HepG2 (cell line): ENCODE results near the gene SNX15. TPM values are rescaled to one million over a fixed set of nuclear protein-coding genes. Genes with fewer than 3 reads are reported as not detected.

ENCODE experiments used
- BRD4 ChIP-seq: sonication (generic); formaldehyde crosslinking; IDR thresholded peaks from 2 replicates; pipeline ENCODE4 v1.4.0; 2020; ENCODE audit warnings: missing genetic modification reagents
- ELF3 ChIP-seq: IDR thresholded peaks from 2 replicates; pipeline ENCODE4 v1.6.1; 2016; ENCODE audit warnings: missing genetic modification reagents, missing compliant biosample characterization
- FOXO4 ChIP-seq: sonication (generic); formaldehyde crosslinking; conservative IDR thresholded peaks from 2 replicates; pipeline ENCODE4 v1.8.1; 2023; ENCODE audit warnings: missing genetic modification reagents
- GMEB1 ChIP-seq: sonication (generic); formaldehyde crosslinking; IDR thresholded peaks from 2 replicates; pipeline ENCODE4 v1.5.1; 2020; ENCODE audit warnings: missing genetic modification reagents, mild to moderate bottlenecking, borderline replicate concordance
- HDAC6 ChIP-seq: fragments of 200-600 bp; sonication (generic); IDR thresholded peaks from 2 replicates; pipeline ENCODE4 v1.7.0; 2017; ENCODE audit warnings: mild to moderate bottlenecking, antibody characterized with exemption, low read length, low read depth
- HOXA9 ChIP-seq: sonication (generic); formaldehyde crosslinking; IDR thresholded peaks from 2 replicates; pipeline ENCODE4 v1.8.1; 2022; ENCODE audit warnings: missing genetic modification reagents, mild to moderate bottlenecking, moderate library complexity, borderline replicate concordance
- LCORL ChIP-seq, 2 experiments: fragments of 450-650 bp in 1 of 2; sonication (generic) in 1 of 2; formaldehyde crosslinking in 1 of 2; IDR thresholded peaks; 2 replicates each; pipeline versions ENCODE4 v1.5.0 to v1.6.1; 2017 to 2020; ENCODE audit warnings: antibody characterized with exemption in 1 of 2, missing genetic modification reagents in 1 of 2
- MXD3 ChIP-seq: IDR thresholded peaks from 2 replicates; pipeline ENCODE4 v1.6.1; 2016; ENCODE audit warnings: mild to moderate bottlenecking, missing biosample characterization, missing genetic modification reagents
- PCBP2 ChIP-seq: fragments of 200-400 bp; formaldehyde crosslinking; optimal IDR thresholded peaks from 2 replicates; pipeline ENCODE3; 2018; ENCODE audit warnings: low read length, low read depth; ENCODE audit not compliant: poor library complexity, severe bottlenecking
- PLRG1 ChIP-seq: fragments of 450-650 bp; conservative IDR thresholded peaks from 2 replicates; pipeline ENCODE4 v1.6.1; 2016
- SETDB1 ChIP-seq: sonication (generic); formaldehyde crosslinking; IDR thresholded peaks from 2 replicates; pipeline ENCODE4 v1.5.1; 2020; ENCODE audit warnings: missing genetic modification reagents, mild to moderate bottlenecking, borderline replicate concordance
- SMARCC2 ChIP-seq: fragments of 450-650 bp; IDR thresholded peaks from 2 replicates; pipeline ENCODE4 v1.6.1; 2017; ENCODE audit warnings: antibody characterized with exemption, mild to moderate bottlenecking
- SNAPC2 ChIP-seq: sonication (generic); formaldehyde crosslinking; IDR thresholded peaks from 2 replicates; pipeline ENCODE4 v1.8.1; 2022; ENCODE audit warnings: mild to moderate bottlenecking, missing genetic modification reagents
- SP5 ChIP-seq: IDR thresholded peaks from 2 replicates; pipeline ENCODE4 v1.6.1; 2016; ENCODE audit warnings: low read depth, borderline replicate concordance
- TBP ChIP-seq: sonication (generic); formaldehyde crosslinking; IDR thresholded peaks from 2 replicates; pipeline ENCODE4 v1.5.0; 2020; ENCODE audit warnings: missing genetic modification reagents
- YY1 ChIP-seq: IDR thresholded peaks from 2 replicates; pipeline ENCODE4 v1.6.1; 2011; ENCODE audit warnings: low read length, low read depth, moderate library complexity, mild to moderate bottlenecking; ENCODE audit not compliant: insufficient read depth, insufficient replicate concordance
- ZBTB1 ChIP-seq: sonication (generic); formaldehyde crosslinking; IDR thresholded peaks from 2 replicates; pipeline ENCODE4 v1.4.0; 2020; ENCODE audit warnings: missing genetic modification reagents, borderline replicate concordance
- ZBTB39 ChIP-seq: sonication (generic); formaldehyde crosslinking; IDR thresholded peaks from 2 replicates; pipeline ENCODE4 v1.5.0; 2020; ENCODE audit warnings: missing genetic modification reagents
- ZNF138 ChIP-seq: sonication (generic); formaldehyde crosslinking; IDR thresholded peaks from 2 replicates; pipeline ENCODE4 v1.5.0; 2020; ENCODE audit warnings: mild to moderate bottlenecking, low read depth, missing genetic modification reagents
- ZNF432 ChIP-seq: sonication (generic); formaldehyde crosslinking; IDR thresholded peaks from 2 replicates; pipeline ENCODE4 v1.5.0; 2020; ENCODE audit warnings: missing genetic modification reagents, mild to moderate bottlenecking, borderline replicate concordance
- ZNF496 ChIP-seq: sonication (generic); formaldehyde crosslinking; IDR thresholded peaks from 2 replicates; pipeline ENCODE4 v1.8.1; 2023; ENCODE audit warnings: mild to moderate bottlenecking, moderate library complexity, missing genetic modification reagents; ENCODE audit not compliant: insufficient replicate concordance
- ZNF614 ChIP-seq: IDR thresholded peaks from 2 replicates; pipeline ENCODE4 v1.6.1; 2018; ENCODE audit warnings: missing biosample characterization, missing genetic modification reagents, inconsistent platforms, borderline replicate concordance
- ZNF703 ChIP-seq: sonication (generic); formaldehyde crosslinking; IDR thresholded peaks from 2 replicates; pipeline ENCODE4 v1.5.1; 2020; ENCODE audit warnings: missing genetic modification reagents, mild to moderate bottlenecking, moderate library complexity, borderline replicate concordance
- ZNF724P ChIP-seq: sonication (generic); formaldehyde crosslinking; IDR thresholded peaks from 2 replicates; pipeline ENCODE4 v1.8.0; 2022; ENCODE audit warnings: missing genetic modification reagents, borderline replicate concordance
- polyA plus RNA-seq, 8 experiments: library from polyadenylated mRNA; depleted of rRNA in 3 of 8; stranded (reverse) in 7 of 8; unstranded in 1 of 8; fragments of >200 nt; fragmentation: Illumina TruSeq in 4 of 8; extraction: Trizol in 4 of 8; gene quantifications; 2 replicates each; pipeline versions ENCODE4 v1.2.1 to v1.2.3, GENCODE V29; 2011 to 2016; ENCODE audit warnings: low read depth in 4 of 8, missing spikeins in 1 of 8, mixed read lengths in 1 of 8; ENCODE audit not compliant: insufficient read depth in 1 of 8
- total RNA-seq, 5 experiments: library from RNA; depleted of rRNA; stranded (reverse); fragments of >200 nt; fragmentation: Illumina TruSeq; extraction: Trizol; gene quantifications; 2 replicates each; pipeline ENCODE4 v1.2.3, GENCODE V29; 2016; ENCODE audit warnings: low read depth in 1 of 5

SNX15 gene
- total and polyA plus RNA-seq, 2 of the 13 experiments (the other 11 are each of a cell fraction or from before 2014, with no cell fraction given) = 19.1 to 22.6 TPM

- peak; percentile 69 for TF ChIP-seq GMEB1 (CRISPR knock-in tag)
- TF ChIP-seq PLRG1 = no peak
- TF ChIP-seq BRD4 (CRISPR knock-in tag) = peak; percentile 55
- TF ChIP-seq ZNF432 (CRISPR knock-in tag) = 0 out of 2 replicates have a peak, but pooled peaks have one; percentile 61
- no peak; the same call in 1 of the 2 replicates for TF ChIP-seq HOXA9 (CRISPR knock-in tag)
- TF ChIP-seq PCBP2 = no peak
- no peak for TF ChIP-seq LCORL (IDR thresholded peaks at IDR 0.05)
- TF ChIP-seq LCORL (CRISPR knock-in tag; IDR thresholded peaks at IDR 0.05) = peak; percentile 67; the same call in 1 of the 2 replicates
- peak; percentile 52 for TF ChIP-seq MXD3
- no peak for TF ChIP-seq ZBTB1 (CRISPR knock-in tag)
- TF ChIP-seq SNAPC2 (CRISPR knock-in tag) = no peak
- peak; percentile 21; the same call in 1 of the 2 replicates for TF ChIP-seq ZNF614 (CRISPR knock-in tag)
- TF ChIP-seq YY1 = no peak
- no peak for TF ChIP-seq SP5 (CRISPR knock-in tag)
- TF ChIP-seq SMARCC2 = no peak
- TF ChIP-seq ZNF138 (CRISPR knock-in tag) = peak; percentile 84; the same call in 1 of the 2 replicates
- peak; percentile 37; the same call in 1 of the 2 replicates for TF ChIP-seq ZNF724P (CRISPR knock-in tag)
- TF ChIP-seq HDAC6 = no peak
- no peak for TF ChIP-seq FOXO4 (CRISPR knock-in tag)
- TF ChIP-seq ZBTB39 (CRISPR knock-in tag) = no peak
- no peak for TF ChIP-seq SETDB1 (CRISPR knock-in tag)
- 0 out of 2 replicates have a peak, but pooled peaks have one; percentile 17 for TF ChIP-seq TBP (CRISPR knock-in tag)
- no peak; the same call in 1 of the 2 replicates for TF ChIP-seq ELF3 (CRISPR knock-in tag)
- no peak; the same call in 1 of the 2 replicates for TF ChIP-seq ZNF703 (CRISPR knock-in tag)
- TF ChIP-seq ZNF496 (CRISPR knock-in tag) = no peak
Measured at GRCh38 chr11:65013888-65014725, 13.1 kb upstream of the SNX15 start, which contains the start of gene ARL2 (continued).
